ENCODE data around the gene MMP10.

- TF ChIP-seq CTCF (IDR thresholded peaks at IDR 0.05; ENCODE audit: low read depth, low read length, missing input control): no peak
- TF ChIP-seq MAX (IDR thresholded peaks at IDR 0.05): no peak
- no peak for TF ChIP-seq NR2F2 (IDR thresholded peaks at IDR 0.05)
- TF ChIP-seq RAD21 (IDR thresholded peaks at IDR 0.05): no peak
- TF ChIP-seq EGR1 (IDR thresholded peaks at IDR 0.05; ENCODE audit: low read depth in 2 of 2): no peak
- TF ChIP-seq YY1 (IDR thresholded peaks at IDR 0.05): no peak
- no peak for TF ChIP-seq REST (IDR thresholded peaks at IDR 0.05)
- TF ChIP-seq GABPA (IDR thresholded peaks at IDR 0.05 in 1 of 2, conservative IDR thresholded peaks at IDR 0.05 in 1 of 2): no peak
- no peak for TF ChIP-seq ATF3 (IDR thresholded peaks at IDR 0.05)
Measured at GRCh38 chr11:102791271-102792036, 11.0 kb upstream of the MMP10 start.

All from liver (tissue), 3 donors.